Adipose tissue (tissue), 3 donors: Measurements from ENCODE around the gene CCNA2. TPM values are rescaled to one million over a fixed set of nuclear protein-coding genes. Genes with fewer than 3 reads are reported as not detected.

ENCODE experiments used
- H3K27ac ChIP-seq: one replicate; pipeline ENCODE4 v1.5.1; 2013; ENCODE audit warnings: low read depth, low read length
- WGBS, 3 donors: extraction: QIAGEN DNeasy Blood & Tissue Kit; methylation state at CpG; one replicate each; pipeline ENCODE4 v1.1.7; 2013; 5-methylcytosine and 5-hydroxymethylcytosine counted together
- polyA plus RNA-seq, 3 donors: library from polyadenylated mRNA; stranded (reverse); fragments of 200-250 nt; gene quantifications; one replicate each; pipeline ENCODE4 v1.2.3, GENCODE V29; 2013
- donor health status: healthy with polysubstance abuse.
- donor health status: Bipolar disorder and iron deficiency.
- donor health status: healthy.

The CCNA2 gene
- polyA plus RNA-seq, 3 donors = 0.28 to 1.2 (median 0.41) TPM

GRCh38 chr4:121785479-121785878, 38.2 kb downstream of the CCNA2 start:
- H3K27ac ChIP-seq = no peak overlapping the region
- whole genome bisulfite sequencing, 3 donors = 74 to 79% (median 78%) methylated on average over 4 of the region's 4 CpGs

GRCh38 chr4:121784975-121785374, 38.7 kb downstream of the CCNA2 start:
- WGBS, 3 donors = 31 to 60% (median 43%) methylated on average over 2 of the region's 2 CpGs

GRCh38 chr4:121784401-121784800, 39.3 kb downstream of the CCNA2 start:
- WGBS, 3 donors = 41 to 98% (median 43%) methylated on average over 1 of the region's 1 CpG
- no peak overlapping the region for H3K27ac ChIP-seq

More at GRCh38 chr4:121784975-121785374, 38.7 kb downstream of the CCNA2 start:
- H3K27ac ChIP-seq = no peak overlapping the region

GRCh38 chr4:121783210-121783609, 40.5 kb downstream of the CCNA2 start:
- 47 to 76% (median 73%) methylated on average over 1 of the region's 1 CpG for WGBS, 3 donors
- H3K27ac ChIP-seq = no peak overlapping the region

GRCh38 chr4:121778991-121779628, 44.6 kb downstream of the CCNA2 start:
- no peak overlapping the region for H3K27ac ChIP-seq
- WGBS, 3 donors = 69% methylated on average over 8 of the region's 8 CpGs

GRCh38 chr4:121777625-121778024, 46.1 kb downstream of the CCNA2 start:
- no peak overlapping the region for H3K27ac ChIP-seq
- WGBS, 3 donors = 28 to 42% (median 38%) methylated on average over 3 of the region's 3 CpGs

GRCh38 chr4:121776610-121777401, 46.9 kb downstream of the CCNA2 start:
- H3K27ac ChIP-seq = no peak overlapping the region
- WGBS, 3 donors = 75 to 83% (median 81%) methylated on average over 6 of the region's 6 CpGs

- no peak overlapping the region for H3K27ac ChIP-seq
- WGBS, 3 donors = 90 to 96% (median 92%) methylated on average over 1 of the region's 1 CpG
Measured at GRCh38 chr4:121773883-121774282, 49.8 kb downstream of the CCNA2 start.

GRCh38 chr4:121771869-121772268, 51.8 kb downstream of the CCNA2 start:
- WGBS, 3 donors = 82 to 94% (median 91%) methylated on average over 1 of the region's 1 CpG
- H3K27ac ChIP-seq = no peak overlapping the region

- H3K27ac ChIP-seq = no peak overlapping the region
- 70 to 94% (median 82%) methylated on average over 2 of the region's 2 CpGs for WGBS, 3 donors
Measured at GRCh38 chr4:121769341-121769740, 54.3 kb downstream of the CCNA2 start.

- WGBS, 3 donors = 82 to 91% (median 89%) methylated on average over 4 of the region's 4 CpGs
- H3K27ac ChIP-seq = no peak overlapping the region
Measured at GRCh38 chr4:121767166-121767565, 56.5 kb downstream of the CCNA2 start.

Other genes with a start within 250 kb of the CCNA2 start
- gene ANXA5, start 126.9 kb downstream of the CCNA2 start, polyA plus RNA-seq = 100 to 1,000 TPM; 130 to 685 (median 535) TPM
- under 1 TPM in 2 of 3 donors, not detected in 1; 0.02 to 0.90 TPM for gene SMIM43, start 58.7 kb downstream of the CCNA2 start, polyA plus RNA-seq
- gene EXOSC9, start 22.6 kb downstream of the CCNA2 start, polyA plus RNA-seq = 10 to 100 TPM; 10.8 to 16.1 (median 15.6) TPM
- gene BBS7, start 46.6 kb upstream of the CCNA2 start, polyA plus RNA-seq = 1 to 10 TPM; 3.8 to 8.5 (median 6.5) TPM
- under 1 TPM in 2 of 3 donors, not detected in 1; 0.08 to 0.18 TPM for gene TRPC3, start 128.2 kb upstream of the CCNA2 start, polyA plus RNA-seq